HG03280 (cell line): ENCODE measurements around the gene TAAR1.
A peak's percentile ranks its signal among the peaks of the same experiment; 100 is the strongest.

ENCODE experiments used
- ATAC-seq: cut with Tn5 transposase; IDR thresholded peaks from one replicate; pipeline ENCODE4 v1.9.1; 2021; ENCODE audit warnings: mild to moderate bottlenecking, moderate library complexity; ENCODE audit not compliant: unreplicated experiment

The TAAR1 gene

DNA sequence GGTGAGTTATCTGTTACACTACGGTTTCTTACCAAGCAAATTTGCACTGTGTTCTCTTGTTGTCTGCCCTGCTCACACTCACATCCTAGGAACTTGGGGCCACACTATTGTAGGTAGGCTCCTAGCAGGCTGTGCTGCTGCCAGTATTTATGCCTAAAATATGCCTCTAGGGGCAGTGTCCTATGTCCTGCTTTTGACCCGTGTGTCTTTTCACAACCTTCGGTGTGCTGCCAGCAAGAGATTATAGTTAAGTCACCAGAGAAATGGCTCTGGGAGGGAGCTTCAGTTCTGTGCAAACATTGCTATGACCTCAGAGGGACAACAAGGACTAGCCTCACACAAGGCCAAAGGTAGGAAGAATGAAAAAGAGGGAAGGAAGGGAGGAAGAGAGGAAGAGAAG is 60.5 kb downstream of the TAAR1 start:
- peak; percentile 78 for ATAC-seq

DNA sequence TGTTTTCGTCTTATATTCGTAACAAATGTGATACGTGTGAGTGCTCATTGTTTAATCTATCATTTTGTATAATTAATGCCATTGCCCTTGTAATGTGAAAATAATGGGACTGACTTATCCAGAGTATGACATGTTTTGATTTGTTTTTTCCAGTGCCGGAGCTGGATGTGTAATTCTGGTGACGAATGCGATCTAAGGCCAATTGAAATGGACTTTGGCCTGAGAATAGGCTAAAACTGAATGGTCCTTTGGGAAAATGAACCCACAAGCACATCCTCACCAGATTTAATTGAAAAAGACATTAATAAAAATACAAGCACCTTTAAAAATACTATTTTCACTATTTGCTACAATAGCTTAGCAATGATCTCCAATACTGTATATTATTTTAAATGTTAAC is 62.8 kb downstream of the TAAR1 start:
- no peak for ATAC-seq
